ENCODE measurements around the gene THOC6.

- no peak for TF ChIP-seq CTCF (IDR thresholded peaks at IDR 0.05)
- TF ChIP-seq EZH2 (IDR thresholded peaks at IDR 0.05) = no peak
These were observed 44.1 kb upstream of the THOC6 start for GRCh38 chr16:2979669-2980226.

Measured in neural progenitor cell (in vitro differentiated cells).